LHCN-M2 (cell line): ENCODE results near the gene GTF2H2C. TPM values are rescaled to one million over a fixed set of nuclear protein-coding genes. Genes with fewer than 3 reads are reported as not detected.
"Not testable (repeated sequence)": the region's sequence is repeated elsewhere in the genome, so short reads cannot be mapped to it uniquely, and the experiment has no call there.

Source experiments
- DNase-seq: peaks from one replicate; pipeline ENCODE4 v3.0.0-alpha.2; 2012; ENCODE audit warnings: low read depth
- polyA plus RNA-seq: library from polyadenylated mRNA; unstranded; fragments of >200 nt; gene quantifications from one replicate; pipeline ENCODE4 v1.2.1, GENCODE V29; 2012; ENCODE audit warnings: missing spikeins
- total RNA-seq: library from RNA; depleted of rRNA; stranded (reverse); fragments of >200 nt; gene quantifications from 2 replicates; pipeline ENCODE4 v1.2.3, GENCODE V29; 2014; rRNA removed

The GTF2H2C gene
- 27.1 and 30.5 TPM in 2 replicates for total RNA-seq
- polyA plus RNA-seq: 13.9 TPM

DNA sequence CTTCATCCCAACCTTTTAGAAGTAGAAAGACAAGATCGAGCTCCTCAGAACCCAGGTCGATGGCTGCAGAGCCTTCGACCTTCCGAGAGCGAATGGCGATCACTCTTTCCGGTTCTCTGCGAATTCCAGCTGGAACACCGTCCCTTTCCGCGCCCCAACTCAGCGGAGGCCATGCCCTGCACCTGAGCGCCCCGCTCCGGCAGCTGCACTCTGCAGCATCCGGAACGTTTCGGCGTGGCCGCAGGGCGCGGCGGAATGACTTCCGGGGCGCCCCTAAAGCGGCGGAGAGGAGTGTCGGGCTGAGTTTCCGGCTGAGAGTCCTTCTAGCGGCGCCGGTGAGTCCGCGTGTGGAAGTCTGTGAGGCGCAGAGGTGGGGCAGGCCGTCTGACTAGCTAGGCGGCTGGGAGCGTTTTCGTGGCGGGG lies at the start of gene GTF2H2C:
GTF2H2C (plus strand) TSS at position 284 of the 423 bp plus-strand sequence. CDS start 4,942 bp downstream, outside the sequence.
- DNase-seq: peak; percentile 57

DNA sequence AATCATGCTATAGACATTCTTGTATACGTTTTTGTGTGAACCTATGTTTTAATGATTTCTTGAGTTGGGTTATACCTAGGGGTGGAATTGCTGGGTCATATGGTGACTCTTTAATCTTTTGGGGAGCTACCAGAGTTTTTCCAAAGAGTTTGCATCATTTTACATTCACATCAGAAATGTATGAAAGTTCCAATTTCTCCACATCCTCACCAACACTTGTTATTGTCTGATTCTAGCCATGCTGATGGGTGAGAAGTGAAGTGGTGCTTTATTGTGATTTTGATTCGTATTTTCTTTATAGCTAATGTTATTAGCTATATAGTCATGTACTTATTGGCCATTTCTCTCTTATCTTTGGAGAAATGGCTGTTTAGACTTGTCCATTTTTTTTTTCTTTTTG lies 49.3 kb upstream of the GTF2H2C start:
- DNase-seq: no peak

DNA sequence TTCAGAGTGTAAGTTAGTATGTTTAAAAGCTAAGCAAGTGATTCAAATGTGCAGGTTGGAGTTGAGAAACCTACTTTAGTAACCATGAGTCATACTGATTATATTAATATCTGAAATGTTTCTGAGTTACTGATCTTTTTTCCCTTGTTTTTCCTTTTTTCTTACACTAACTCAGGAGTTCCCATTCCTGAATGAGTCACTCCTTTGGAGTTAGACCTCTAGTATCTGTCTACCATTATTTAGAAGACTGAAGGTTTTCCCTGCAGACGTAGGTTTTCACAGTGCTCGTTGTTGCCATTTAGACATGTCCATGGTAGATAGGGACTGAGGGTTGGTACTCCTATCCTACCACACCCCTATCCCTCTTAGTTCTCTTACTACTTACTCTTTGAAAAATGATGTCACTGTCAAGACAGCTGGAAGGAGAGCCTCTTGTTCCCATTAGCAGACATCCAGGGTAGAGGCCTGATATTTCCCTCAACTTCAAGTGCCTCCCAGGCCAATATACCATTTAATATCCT lies 47.2 kb upstream of the GTF2H2C start:
- DNase-seq: peak; percentile 67

DNA sequence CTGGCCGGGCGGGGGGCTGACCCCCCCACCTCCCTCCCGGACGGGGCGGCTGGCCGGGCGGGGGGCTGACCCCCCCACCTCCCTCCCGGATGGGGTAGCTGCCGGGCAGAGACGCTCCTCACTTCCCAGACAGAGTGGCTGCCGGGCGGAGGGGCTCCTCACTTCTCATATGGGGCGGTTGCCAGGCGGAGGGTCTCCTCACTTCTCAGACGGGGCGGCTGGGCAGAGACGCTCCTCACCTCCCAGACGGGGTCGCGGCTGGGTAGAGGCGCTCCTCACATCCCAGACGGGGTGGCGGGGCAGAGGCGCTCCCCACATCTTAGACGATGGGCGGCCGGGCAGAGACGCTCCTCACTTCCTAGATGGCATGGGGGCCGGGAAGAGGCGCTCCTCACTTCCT lies 44.4 kb upstream of the GTF2H2C start:
- DNase-seq: not testable (repeated sequence)

DNA sequence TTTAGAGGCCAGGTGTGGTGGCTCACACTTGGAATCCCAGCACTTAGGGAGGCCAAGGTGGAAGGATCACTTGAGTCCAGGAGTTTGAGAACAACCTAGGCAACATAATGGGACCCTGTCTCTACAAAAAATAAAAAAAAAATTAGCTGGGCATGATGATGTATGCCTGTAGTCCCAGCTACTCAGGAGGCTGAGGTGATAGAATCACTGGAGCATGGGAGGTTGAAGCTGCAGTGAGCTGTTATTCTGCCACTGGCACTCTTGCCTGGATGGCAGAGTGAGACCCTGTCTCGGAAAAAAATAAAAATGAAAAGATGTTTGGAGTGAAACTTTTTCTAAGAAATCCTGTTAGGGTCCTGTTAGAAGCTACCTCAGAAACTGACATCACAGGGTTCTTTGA lies 43.2 kb upstream of the GTF2H2C start:
- no peak for DNase-seq

DNA sequence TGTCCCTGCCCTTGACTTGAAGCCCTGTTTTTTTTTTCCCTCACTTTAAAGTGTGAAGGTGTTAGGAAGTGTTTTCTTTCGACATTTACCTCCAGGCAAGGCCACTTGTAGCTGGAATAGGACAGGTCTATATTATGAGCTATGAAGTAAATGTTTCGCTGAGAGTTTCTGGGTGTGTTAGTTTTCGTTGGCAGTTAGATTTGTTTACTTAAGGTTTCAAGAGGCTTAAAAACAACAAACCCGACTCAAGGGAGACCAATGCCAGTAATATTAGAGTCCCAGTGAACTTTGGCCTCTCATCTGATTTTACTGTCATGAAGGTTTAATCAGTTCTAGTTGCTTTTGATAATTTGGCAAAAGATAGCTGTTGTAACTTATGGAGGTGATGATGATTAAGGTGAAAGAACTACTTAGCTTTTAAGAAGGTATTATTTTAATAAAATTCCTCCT lies 42.2 kb upstream of the GTF2H2C start:
- DNase-seq: peak; percentile 56

DNA sequence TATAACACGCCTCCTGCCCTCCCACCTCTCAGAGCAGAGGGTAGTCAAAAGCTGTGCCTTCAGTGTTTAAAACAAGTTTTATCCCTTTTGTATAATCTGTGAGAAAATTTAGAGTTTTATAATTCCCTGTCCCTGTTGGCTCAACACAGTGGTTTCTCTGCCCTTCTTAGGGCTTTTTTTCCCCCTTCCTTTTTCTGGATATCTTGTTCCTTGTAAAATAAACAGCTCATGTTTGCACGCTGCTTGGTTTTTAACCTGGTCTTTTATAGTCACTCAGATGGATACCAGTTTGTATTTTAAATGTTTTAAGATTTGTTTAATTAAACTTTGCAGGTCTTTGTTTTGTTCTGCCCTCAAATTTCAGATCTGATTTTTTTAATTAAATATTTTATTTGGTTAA lies 40.7 kb upstream of the GTF2H2C start:
- DNase-seq: no peak

DNA sequence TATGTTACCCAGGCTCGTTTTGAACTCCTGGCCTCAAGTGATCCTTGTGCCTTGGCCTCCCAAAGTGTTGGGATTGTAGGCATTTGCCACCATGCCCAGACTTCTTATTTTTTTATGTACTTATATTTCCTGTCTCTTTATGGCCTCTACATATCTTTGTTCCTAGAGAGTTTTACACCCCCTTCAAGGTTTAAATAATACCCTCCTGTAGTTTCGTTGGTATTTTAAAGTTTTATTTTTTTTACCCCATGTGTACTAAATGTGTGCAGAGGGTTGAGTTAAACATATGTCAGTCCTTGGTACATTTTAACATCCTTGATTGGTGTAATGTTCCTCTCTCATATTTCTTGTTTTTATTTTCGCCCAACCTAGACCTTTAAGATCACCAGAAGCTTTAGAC lies 38.0 kb upstream of the GTF2H2C start:
- no peak for DNase-seq

DNA sequence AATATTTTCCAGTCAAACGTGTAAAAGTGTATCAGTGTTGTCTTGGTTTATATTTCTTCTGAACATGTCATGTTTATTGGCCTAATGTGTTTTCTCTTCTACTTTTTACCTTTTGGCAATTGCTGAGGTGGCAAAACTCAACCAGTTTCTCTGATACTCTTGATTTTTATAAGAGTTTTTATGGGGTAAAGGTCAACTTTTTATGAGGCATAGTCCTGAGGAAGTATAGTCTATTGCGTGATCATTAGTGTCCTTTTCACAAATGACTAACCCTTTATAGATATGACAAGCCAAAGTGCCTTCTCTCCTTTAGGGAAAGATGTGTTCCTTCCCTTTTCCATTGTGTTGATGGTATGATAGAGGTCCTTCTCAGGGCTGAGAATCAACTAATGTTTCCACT lies 34.5 kb upstream of the GTF2H2C start:
- DNase-seq: no peak

DNA sequence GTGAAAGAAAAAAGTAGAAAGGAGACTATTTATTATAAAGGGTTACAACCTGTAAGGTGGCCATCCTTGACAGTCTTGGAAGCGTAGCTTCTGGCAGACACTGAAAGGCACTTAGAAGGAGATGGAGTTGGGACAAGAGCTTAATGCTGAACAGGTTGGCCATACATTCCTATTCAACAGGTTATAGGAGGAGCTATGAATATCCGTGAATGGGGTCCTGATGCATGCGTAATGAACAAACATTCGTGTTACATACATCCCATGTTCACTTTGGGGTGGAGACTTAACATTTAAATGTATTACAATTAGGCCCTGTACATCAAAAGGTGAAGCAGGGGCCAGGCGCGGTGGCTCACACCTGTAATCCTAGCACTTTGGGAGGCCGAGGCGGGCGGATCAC lies 33.3 kb upstream of the GTF2H2C start:
- DNase-seq: no peak

DNA sequence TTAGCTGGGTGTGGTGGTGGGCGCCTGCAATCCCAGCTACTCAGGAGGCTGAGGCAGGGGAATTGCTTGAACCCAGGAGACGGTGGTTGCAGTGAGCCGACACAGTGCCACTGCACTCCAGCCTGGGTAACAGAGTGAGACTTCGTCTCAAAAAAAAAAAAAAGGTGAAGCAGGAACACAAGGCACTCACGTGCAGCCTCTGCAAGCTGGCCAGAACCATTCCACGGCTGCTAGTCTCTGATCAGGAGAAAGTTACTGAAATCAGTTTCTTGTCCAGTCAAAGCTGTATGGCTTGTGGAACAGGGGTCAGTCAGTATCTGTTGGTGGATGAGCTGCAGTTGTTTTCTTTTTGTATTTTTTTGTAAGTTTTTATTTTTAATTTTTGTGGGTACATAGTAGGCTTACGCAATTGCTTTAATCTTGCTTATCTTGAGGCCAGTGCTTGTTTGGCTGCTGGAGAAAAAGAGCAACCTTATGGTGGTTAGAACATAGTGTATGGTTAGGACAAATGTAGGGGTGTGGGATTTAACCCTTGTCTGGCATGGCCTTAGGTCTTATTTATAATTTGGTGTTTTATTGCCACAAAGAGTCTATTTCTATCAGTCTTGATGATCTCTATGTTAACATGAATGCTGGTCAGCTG lies 32.7 kb upstream of the GTF2H2C start:
- DNase-seq: no peak

DNA sequence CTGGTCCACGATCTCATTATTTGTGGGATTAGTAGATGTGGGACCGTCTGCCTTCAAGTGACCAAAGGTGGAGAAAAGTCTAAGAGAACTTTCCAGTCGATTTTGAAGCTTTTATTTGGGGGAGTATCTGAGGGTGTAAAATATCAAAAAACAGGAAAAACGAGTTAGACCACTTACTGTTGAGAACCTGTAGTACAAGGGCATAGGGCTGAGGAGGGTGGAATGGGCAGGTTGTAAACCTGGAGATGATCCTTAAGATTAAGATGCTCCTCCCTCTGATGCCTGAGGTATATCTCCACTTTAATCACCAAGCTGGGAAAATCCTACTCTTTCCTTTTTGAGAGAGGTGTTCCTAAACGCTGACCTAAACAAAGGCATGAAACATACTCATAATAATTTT lies 32.0 kb upstream of the GTF2H2C start:
- no peak for DNase-seq

DNA sequence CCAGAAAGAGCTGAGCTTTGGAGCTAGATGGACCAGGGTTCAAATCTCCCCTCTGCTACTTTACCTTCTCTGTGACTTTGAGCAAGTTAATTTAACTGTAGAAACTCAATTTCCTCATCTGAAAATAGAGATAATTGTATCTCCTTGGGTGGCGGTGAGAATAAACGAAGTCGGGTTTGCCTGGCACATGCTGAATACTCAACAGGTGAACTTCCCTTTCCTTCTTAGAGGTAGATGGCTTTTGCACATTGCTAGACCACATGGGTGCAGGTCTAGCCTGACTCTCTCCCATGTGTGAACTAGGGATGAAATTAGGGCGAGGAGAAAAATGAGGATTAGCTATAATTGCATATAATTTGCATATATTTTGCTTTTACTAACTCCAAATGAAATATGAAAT lies 31.4 kb upstream of the GTF2H2C start:
- no peak for DNase-seq

DNA sequence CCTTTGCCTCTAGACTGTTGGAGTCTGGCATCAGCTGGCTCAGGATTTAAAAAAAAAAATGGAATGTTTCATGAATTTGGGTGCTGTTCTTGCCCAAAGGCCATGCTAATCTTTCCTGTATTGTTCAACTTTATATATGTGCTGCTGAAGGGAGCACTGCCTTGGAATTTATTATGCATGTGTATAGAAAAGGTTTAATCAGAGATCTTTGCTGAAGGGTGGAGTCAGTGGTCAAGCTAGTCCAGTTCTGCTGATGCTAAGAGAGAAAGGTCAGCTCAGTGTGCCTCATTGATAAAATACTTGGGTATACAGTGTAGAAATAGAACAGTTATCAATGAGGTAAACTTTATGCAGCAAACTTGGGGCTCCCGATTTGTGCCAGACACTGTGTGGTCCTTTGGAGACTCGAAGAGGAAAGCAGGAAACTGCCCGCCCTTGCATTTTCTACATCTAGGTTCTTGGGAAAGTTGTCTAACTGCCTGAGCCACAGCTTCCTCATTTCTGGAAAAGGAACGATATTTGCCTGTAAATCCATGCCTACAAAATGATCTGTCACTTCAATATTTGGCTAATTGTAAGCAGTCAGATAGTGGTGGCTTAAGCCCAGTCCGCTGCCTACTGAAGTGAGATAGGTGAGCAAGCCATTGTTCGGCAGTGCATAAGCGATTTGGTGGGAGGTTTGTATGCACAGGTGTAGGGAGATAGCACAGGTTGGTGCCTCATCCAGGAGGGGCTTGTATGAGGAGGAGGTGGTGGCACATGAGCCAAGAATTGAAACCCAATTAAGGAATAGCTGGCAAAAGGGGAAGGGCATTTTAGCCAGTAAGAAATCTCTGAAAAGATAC lies 29.2 kb upstream of the GTF2H2C start:
- DNase-seq: no peak

DNA sequence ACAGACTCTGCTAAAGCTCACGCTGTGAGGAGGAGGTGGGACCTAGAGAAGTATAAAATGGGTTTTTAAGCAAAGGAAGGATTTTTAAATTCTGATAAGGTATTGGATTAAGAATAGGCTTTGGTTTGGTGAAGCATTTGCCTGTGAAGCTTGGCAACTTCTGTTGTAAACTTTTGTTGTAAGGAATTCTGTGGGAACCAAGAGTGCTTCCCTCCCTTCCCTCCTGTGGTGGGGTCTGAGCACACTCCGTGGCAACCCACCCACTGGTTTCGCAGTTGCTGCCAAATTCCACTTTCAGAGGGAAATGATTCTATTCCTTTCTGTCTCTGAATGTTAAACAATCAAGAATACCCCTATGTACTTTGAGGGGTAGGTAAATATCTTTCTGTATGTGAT lies 28.6 kb upstream of the GTF2H2C start:
- no peak for DNase-seq

DNA sequence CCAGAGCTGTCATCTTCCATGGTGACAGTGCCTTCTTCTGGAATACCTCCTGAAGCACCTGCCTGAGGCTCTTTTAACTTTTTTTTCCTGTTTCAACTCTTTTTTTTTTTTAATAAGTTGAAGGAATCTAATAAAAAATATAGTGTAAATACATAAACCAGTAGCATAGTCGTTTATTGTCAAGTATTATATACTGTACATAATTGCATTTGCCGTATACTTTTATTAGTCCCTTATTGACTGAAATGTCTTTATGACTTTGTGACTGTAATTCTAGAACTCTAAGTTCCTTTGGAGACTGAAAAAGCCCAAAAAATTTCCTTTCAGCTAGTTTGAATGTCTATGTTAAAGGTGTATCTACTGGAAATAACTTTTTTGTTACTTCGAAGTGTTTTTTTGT lies 22.1 kb upstream of the GTF2H2C start:
- not testable (repeated sequence) for DNase-seq

DNA sequence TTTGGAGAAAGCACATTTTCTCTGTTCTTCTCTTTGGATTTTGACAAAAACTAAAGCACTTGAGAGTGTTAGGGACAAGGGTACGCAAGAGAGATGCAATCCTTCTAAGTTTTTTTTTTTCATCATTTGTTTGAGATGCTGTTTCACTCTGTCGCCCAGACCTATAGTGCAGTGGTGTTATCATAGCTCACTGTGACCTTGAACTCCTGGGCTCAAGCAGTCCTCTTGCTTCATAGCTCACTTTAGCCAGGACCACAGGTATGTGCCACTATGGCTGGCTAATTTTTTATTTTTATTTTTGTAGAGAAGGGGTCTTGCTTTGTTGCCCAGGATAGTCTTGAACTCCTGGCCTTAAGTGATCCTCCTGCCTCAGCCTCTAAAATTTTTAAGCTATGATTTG lies 21.3 kb upstream of the GTF2H2C start:
- not testable (repeated sequence) for DNase-seq

DNA sequence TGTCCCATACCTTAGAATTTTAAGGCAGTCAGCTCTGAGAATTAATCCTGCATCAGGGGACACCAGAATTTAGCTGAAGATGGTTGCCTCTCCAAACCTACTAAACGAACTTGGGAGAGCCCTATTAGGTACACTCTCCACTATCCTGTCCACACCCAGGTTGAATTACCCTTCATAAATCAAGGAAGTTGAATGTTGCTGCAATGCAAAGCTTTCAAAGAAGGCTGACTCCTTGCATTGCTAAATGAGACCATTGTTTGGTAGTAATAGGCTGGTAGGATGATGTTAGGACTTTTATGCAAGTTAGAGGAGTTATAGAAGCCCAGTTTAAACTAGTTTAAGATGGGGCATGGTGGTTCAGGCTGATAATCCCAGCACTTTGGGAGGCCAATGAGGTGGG lies 18.6 kb upstream of the GTF2H2C start:
- not testable (repeated sequence) for DNase-seq

DNA sequence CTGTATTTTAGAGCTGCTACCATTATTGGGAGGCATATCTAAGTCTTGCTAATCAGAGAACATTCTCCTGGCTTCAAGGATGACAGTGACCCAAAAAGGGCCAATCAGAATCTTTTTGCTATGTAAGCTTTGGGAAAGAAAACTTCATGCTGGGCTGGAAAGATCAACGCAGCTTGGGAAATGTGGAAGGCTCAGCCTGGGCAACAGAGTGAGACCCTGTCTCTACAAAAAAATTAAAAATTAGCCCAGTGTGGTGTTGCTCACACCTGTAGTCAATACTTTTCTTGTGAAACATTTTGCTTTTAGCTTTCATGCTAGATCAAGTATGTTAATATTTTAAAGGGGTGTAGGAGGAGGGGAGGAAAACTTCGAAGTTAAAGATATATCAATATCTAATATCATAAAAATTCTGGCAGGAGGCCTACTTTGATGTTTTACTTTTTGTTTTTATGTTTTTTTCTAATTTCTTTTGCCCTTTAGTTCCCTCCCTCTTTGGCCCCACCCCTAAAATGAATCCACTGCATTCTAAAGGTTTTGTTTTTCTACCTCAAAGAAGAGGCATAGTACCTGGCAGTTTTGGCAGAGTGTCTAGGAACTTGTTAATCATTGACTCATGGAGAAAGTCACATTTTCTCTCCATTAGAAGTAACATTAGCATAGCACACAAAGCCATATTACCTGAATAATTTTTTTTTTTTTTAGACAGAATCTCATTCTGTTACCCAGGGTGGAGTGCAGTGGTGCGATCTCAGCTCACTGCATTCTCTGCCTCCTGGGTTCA lies 17.0 kb upstream of the GTF2H2C start:
- not testable (repeated sequence) for DNase-seq

DNA sequence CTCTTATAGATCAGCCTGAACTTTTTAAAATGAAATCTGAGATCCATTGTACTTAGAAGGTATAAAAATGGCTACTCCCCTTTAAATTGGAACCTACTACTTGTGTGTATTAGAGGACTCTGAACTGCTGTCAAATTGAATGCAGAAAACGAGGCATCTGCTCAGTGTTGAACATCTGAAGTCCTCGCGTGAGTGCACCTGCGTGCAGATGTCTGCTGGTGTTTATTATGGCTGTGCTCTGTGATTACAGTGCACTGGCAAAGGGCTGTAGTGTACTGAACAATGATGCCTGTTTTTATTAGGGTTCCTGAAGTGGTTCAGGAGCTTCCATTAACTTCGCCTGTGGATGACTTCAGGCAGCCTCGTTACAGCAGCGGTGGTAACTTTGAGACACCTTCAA lies 15.4 kb upstream of the GTF2H2C start:
- DNase-seq: not testable (repeated sequence)

DNA sequence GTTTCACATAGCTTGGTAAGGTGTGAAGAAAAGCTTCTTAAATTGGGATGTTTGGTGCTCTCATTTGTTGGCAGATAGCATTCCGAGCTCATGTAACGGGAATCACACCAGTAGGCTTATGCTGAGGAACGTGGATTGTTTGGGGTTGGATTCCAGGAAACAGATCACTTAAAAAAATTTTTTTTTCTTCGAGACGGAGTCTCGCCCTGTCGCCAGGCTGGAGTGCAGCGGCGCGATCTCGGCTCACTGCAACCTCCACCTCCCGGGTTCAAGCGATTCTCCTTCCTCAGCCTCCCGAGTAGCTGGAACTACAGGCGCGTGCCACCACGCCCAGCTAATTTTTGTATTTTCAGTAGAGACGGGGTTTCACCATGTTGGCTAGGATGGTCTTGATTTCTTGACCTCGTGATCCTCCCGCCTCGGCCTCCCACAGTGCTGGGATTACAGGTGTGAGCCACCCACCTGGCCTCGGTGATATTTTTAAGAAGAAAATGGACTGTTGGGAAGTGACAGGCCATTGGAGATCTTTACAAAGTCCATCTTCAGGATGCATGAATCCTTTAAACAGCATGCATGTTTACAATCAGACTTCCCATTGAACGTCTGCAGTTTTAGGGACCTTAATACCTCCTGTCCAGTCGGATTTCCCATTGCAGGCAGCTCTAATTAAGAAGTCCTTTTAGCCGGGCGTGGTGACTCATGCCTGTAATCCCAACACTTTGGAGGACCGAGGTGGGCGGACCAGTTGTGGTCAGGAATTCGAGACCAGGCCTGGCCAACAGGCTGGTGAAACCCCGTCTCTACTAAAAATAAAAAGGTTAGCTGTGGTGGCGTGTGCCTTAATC lies 818 bp downstream of the GTF2H2C start:
- DNase-seq: peak; percentile 0
